ENCODE data around the gene ARAP1.

ARAP1 gene

DNA sequence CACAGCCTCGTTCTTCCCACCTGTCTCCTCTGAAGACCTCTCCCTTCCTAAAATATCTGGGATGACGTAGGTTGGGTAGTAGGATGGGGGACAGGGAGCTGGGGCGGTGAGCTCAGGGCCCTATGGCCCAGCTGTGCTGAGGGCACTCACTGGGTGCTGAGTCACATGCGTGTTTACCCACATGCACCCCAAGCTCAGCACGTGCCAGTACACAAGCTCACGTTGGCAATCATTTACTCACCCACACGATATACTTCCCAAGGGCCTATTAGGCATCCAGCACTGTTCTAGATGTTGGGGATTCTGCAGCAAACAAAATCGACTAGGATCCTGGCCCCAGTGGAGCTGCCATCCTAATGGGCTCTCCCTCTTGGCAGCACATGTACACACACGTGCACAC, 28.7 kb downstream of the ARAP1 start:
- Histone ChIP-seq H3K36me3 (ENCODE audit: control insufficient read depth, insufficient read depth, low read length) (peaks cover 9% of the 10 kb centered on the region), H3K4me3 (replicated peaks; ENCODE audit: low read depth, low read length) (no peak overlapping the region), H3K27me3 (replicated peaks; ENCODE audit: control insufficient read depth, insufficient read depth, low read length) (no peaks in the 10 kb centered on the region)
- DNase-seq (ENCODE audit: extremely low read depth, insufficient read length), result no peak
- TF ChIP-seq, protein P1, sequence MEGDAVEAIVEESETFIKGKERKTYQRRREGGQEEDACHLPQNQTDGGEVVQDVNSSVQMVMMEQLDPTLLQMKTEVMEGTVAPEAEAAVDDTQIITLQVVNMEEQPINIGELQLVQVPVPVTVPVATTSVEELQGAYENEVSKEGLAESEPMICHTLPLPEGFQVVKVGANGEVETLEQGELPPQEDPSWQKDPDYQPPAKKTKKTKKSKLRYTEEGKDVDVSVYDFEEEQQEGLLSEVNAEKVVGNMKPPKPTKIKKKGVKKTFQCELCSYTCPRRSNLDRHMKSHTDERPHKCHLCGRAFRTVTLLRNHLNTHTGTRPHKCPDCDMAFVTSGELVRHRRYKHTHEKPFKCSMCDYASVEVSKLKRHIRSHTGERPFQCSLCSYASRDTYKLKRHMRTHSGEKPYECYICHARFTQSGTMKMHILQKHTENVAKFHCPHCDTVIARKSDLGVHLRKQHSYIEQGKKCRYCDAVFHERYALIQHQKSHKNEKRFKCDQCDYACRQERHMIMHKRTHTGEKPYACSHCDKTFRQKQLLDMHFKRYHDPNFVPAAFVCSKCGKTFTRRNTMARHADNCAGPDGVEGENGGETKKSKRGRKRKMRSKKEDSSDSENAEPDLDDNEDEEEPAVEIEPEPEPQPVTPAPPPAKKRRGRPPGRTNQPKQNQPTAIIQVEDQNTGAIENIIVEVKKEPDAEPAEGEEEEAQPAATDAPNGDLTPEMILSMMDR (IDR thresholded peaks at IDR 0.05; ENCODE audit: insufficient read depth, low read length, poor library complexity, severe bottlenecking), result no peak

DNA sequence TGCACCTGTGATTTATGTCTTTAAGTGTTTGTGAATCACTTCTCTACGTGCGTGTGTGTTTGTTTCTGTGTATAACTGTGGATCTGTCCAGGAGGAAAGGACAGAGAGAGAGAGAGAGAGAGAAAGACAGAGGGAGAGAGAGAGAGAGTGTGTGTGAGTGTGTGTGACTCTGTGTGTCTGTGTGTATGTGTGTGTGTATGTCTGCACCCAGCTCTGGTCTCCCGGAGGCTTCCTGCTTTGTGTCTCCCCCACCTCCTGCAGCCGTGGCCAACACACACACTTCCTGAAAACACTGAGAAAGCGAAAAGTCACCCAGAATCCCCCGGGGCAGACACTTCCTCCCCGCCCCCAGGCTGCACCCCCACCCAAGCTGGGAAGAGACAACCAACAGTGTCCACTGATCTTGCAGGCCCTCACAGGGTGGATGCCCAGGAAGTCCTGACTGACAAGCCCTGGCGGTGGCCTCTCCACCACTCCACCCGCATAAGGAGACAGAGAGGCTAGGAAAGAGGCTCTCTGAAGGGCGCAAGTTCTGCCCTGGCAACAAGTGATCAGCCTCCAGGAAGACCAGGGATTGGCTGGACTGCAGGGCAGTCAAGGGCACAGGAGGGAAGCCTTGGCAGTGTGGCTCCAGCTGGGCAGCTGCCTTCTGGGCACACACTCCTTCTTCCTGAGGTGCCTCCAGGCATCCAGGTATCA, 30.0 kb downstream of the ARAP1 start:
- Histone ChIP-seq H3K27me3 (replicated peaks; ENCODE audit: control insufficient read depth, insufficient read depth, low read length) (no peaks in the 10 kb centered on the region), H3K4me3 (replicated peaks; ENCODE audit: low read depth, low read length) (peak overlapping the region; percentile 77), H3K36me3 (ENCODE audit: control insufficient read depth, insufficient read depth, low read length) (peaks cover 13% of the 10 kb centered on the region)
- TF ChIP-seq, protein P1 (IDR thresholded peaks at IDR 0.05; ENCODE audit: insufficient read depth, low read length, poor library complexity, severe bottlenecking), result no peak
- peak; percentile 85 for DNase-seq (ENCODE audit: extremely low read depth, insufficient read length)

DNA sequence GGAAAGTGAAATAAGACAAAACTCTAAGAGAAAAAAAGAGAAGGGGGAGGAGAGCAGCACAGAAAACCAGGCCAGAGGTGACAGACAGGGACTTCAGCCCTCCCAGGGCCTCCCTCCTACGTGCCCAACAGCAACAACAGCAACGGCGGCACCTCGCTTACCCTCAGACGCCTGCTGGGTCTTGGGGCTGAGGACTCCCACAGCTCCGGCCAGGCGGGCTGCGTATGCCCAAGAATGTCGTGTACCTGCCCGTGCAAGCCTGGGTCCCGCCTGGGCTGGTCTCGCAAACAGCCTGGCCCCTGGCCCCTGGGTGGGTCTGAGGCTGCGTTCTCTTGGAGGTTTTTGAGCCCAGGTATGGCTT, 30.5 kb downstream of the ARAP1 start:
- Histone ChIP-seq H3K27me3 (replicated peaks; ENCODE audit: control insufficient read depth, insufficient read depth, low read length) (no peaks in the 10 kb centered on the region), H3K4me3 (replicated peaks; ENCODE audit: low read depth, low read length) (peak overlapping the region; percentile 77)

DNA sequence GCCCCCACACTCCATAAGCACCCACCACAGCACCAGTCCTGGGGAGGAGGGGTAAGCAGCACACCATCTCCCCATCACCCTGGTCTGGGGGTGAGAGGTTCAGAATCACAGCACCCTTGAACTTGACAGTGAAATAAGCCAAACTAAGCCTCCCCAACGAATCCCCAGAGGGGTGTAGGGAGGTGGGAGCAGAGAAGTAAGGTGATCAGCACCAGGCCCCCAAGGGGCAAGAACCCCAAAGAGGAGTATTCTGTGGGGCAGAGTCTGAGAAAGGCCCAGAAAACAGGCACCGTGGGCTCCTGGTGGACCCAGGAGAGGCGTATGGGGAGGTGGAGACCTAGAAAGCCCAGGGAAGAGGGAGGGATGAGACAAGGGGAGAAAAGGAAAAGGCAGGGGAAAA, 30.9 kb downstream of the ARAP1 start:
- no peaks in the 10 kb centered on the region for H3K27me3 ChIP-seq (replicated peaks; ENCODE audit: control insufficient read depth, insufficient read depth, low read length)
- peak overlapping the region; percentile 77 for H3K4me3 ChIP-seq (replicated peaks; ENCODE audit: low read depth, low read length)
- no peak for DNase-seq (ENCODE audit: extremely low read depth, insufficient read length)
- TF ChIP-seq, protein P1 (IDR thresholded peaks at IDR 0.05; ENCODE audit: insufficient read depth, low read length, poor library complexity, severe bottlenecking), result no peak
- peaks cover 17% of the 10 kb centered on the region for H3K36me3 ChIP-seq (ENCODE audit: control insufficient read depth, insufficient read depth, low read length)

More for the DNA sequence above, 30.5 kb downstream of the ARAP1 start:
- no peak for DNase-seq (ENCODE audit: extremely low read depth, insufficient read length)
- peaks cover 17% of the 10 kb centered on the region for H3K36me3 ChIP-seq (ENCODE audit: control insufficient read depth, insufficient read depth, low read length)
- TF ChIP-seq, protein P1 (IDR thresholded peaks at IDR 0.05; ENCODE audit: insufficient read depth, low read length, poor library complexity, severe bottlenecking), result no peak

DNA sequence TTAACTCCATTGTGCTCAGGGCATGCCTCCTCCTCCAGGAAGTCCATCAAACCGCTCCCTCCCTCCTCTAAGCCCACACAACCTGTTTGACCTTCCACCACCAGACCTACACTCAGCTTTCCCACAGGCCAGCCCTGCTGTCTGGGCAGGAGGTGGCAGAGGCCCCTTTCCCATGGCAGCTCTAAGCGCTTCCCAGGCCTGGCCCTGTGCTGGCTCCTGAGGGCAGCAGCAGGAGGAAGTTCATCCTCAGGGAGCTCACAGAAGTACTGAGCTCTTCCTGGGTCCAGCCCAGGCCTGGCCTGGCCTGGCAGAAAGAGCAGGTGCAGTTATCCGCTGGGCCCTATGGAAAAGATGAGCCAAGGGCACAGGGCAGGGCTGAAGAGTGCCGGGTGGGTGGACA, 31.4 kb downstream of the ARAP1 start:
- peaks cover 13% of the 10 kb centered on the region for H3K36me3 ChIP-seq (ENCODE audit: control insufficient read depth, insufficient read depth, low read length)
- peak overlapping the region; percentile 77 for H3K4me3 ChIP-seq (replicated peaks; ENCODE audit: low read depth, low read length)
- DNase-seq (ENCODE audit: extremely low read depth, insufficient read length), result no peak
- TF ChIP-seq, protein P1 (IDR thresholded peaks at IDR 0.05; ENCODE audit: insufficient read depth, low read length, poor library complexity, severe bottlenecking), result no peak
- no peaks in the 10 kb centered on the region for H3K27me3 ChIP-seq (replicated peaks; ENCODE audit: control insufficient read depth, insufficient read depth, low read length)

DNA sequence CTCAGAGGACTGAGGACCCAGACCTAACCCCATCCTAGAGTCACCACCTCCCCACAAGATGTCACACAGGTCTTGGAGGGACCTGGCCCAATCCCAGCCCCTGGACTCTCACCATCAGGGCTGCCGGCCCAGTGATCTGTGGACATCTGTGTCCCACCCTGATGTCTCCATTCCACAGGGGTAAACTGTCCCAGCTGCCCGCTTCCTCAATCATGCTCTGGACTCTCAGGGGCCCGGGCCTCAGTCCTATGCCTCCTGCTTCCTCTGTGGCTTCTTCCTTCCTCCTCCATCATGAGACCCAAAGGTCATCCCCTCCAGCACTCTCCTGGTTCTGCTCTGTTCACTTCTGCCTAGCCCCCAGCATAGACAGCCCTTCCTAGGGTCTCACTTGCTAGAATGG, 32.2 kb downstream of the ARAP1 start:
- Histone ChIP-seq H3K4me3 (replicated peaks; ENCODE audit: low read depth, low read length) (peak overlapping the region; percentile 77), H3K36me3 (ENCODE audit: control insufficient read depth, insufficient read depth, low read length) (peaks cover 15% of the 10 kb centered on the region), H3K27me3 (replicated peaks; ENCODE audit: control insufficient read depth, insufficient read depth, low read length) (no peaks in the 10 kb centered on the region)
- DNase-seq (ENCODE audit: extremely low read depth, insufficient read length), result no peak
- TF ChIP-seq, protein P1 (IDR thresholded peaks at IDR 0.05; ENCODE audit: insufficient read depth, low read length, poor library complexity, severe bottlenecking), result no peak

Measured in GM06990 (cell line).